ENCODE results near the gene PLA2R1.

The PLA2R1 gene

GRCh38 chr2:159933040-159933726 is 129.2 kb downstream of the PLA2R1 start:
- DNase-seq (ENCODE audit: low read depth), result no peak
- H3K4me3 ChIP-seq (ENCODE audit: low read depth, low read length), result no peak overlapping the region; the same call in 1 of the 2 replicates
- TF ChIP-seq CTCF (IDR thresholded peaks at IDR 0.05; ENCODE audit: low read depth, low read length, missing control alignments), result no peak

GRCh38 chr2:159926695-159927094 is 135.7 kb downstream of the PLA2R1 start:
- H3K4me3 ChIP-seq (ENCODE audit: low read depth, low read length), result no peak overlapping the region
- TF ChIP-seq CTCF (IDR thresholded peaks at IDR 0.05; ENCODE audit: low read depth, low read length, missing control alignments), result no peak
- no peak for DNase-seq (ENCODE audit: low read depth)

GRCh38 chr2:159925975-159926374 is 136.4 kb downstream of the PLA2R1 start:
- no peak for TF ChIP-seq CTCF (IDR thresholded peaks at IDR 0.05; ENCODE audit: low read depth, low read length, missing control alignments)
- DNase-seq (ENCODE audit: low read depth), result no peak

GRCh38 chr2:159922563-159922962 is 139.9 kb downstream of the PLA2R1 start:
- DNase-seq (ENCODE audit: low read depth), result no peak

More at GRCh38 chr2:159925975-159926374, 136.4 kb downstream of the PLA2R1 start:
- no peak overlapping the region for H3K4me3 ChIP-seq (ENCODE audit: low read depth, low read length)

GRCh38 chr2:159921752-159922404 is 140.5 kb downstream of the PLA2R1 start:
- peak; percentile 99 for TF ChIP-seq CTCF (IDR thresholded peaks at IDR 0.05; ENCODE audit: low read depth, low read length, missing control alignments)
- H3K4me3 ChIP-seq (ENCODE audit: low read depth, low read length), result peak overlapping the region; percentile 4; the same call in 1 of the 2 replicates
- DNase-seq (ENCODE audit: low read depth), result peak; percentile 57

More at GRCh38 chr2:159922563-159922962, 139.9 kb downstream of the PLA2R1 start:
- H3K4me3 ChIP-seq (ENCODE audit: low read depth, low read length), result no peak overlapping the region
- TF ChIP-seq CTCF (IDR thresholded peaks at IDR 0.05; ENCODE audit: low read depth, low read length, missing control alignments), result no peak

GRCh38 chr2:159916511-159916910 is 145.9 kb downstream of the PLA2R1 start:
- no peak for DNase-seq (ENCODE audit: low read depth)
- H3K4me3 ChIP-seq (ENCODE audit: low read depth, low read length), result no peak overlapping the region
- TF ChIP-seq CTCF (IDR thresholded peaks at IDR 0.05; ENCODE audit: low read depth, low read length, missing control alignments), result no peak
